Right lobe of liver (tissue), 4 donors: ENCODE measurements around the gene TEX38.

Experiments used
- CTCF ChIP-seq, 4 donors: fragments of 200-600 bp in 3 of 4; fragments of 450-650 bp in 1 of 4; IDR thresholded peaks; one replicate each; pipeline versions ENCODE4 v1.5.1 to v1.8.0; 2016 to 2022; ENCODE audit warnings: antibody characterized with exemption in 4 of 4, mild to moderate bottlenecking in 2 of 4
- POLR2A ChIP-seq: fragments of 450-650 bp; IDR thresholded peaks from one replicate; pipeline ENCODE4 v1.6.1; 2017; ENCODE audit warnings: antibody characterized with exemption, mild to moderate bottlenecking
- donor health status: DM: no; HTN: no; CAD: no.
- donor health status: DM: no; HTN: no; CAD: no.
- donor health status: DM: no; HTN: yes; CAD: no.

GRCh38 chr1:46637444-46638083 is 34.1 kb upstream of the TEX38 start:
- TF ChIP-seq POLR2A = no peak
- no peak for TF ChIP-seq CTCF (IDR thresholded peaks at IDR 0.05)
